HepG2 (cell line): Measurements from ENCODE around the gene ADAMTS13. TPM values are rescaled to one million over a fixed set of nuclear protein-coding genes. Genes with fewer than 3 reads are reported as not detected.

ENCODE experiments used
- CC2D1A ChIP-seq: sonication (generic); formaldehyde crosslinking; IDR thresholded peaks from 2 replicates; pipeline ENCODE4 v1.8.1; 2023; ENCODE audit warnings: mild to moderate bottlenecking, missing genetic modification reagents
- DNMT3B ChIP-seq: conservative IDR thresholded peaks from 2 replicates; pipeline ENCODE4 v1.6.1; 2016; ENCODE audit warnings: missing biosample characterization, control low read depth
- KDM1A ChIP-seq: IDR thresholded peaks from 2 replicates; pipeline ENCODE4 v1.6.1; 2016; ENCODE audit warnings: missing compliant biosample characterization
- MYC ChIP-seq: sonication (generic); formaldehyde crosslinking; IDR thresholded peaks from 2 replicates; pipeline ENCODE4 v1.9.0; 2021; ENCODE audit warnings: missing genetic modification reagents, borderline replicate concordance
- MZF1 ChIP-seq: sonication (generic); formaldehyde crosslinking; IDR thresholded peaks from 2 replicates; pipeline ENCODE4 v1.8.1; 2023; ENCODE audit warnings: mild to moderate bottlenecking, missing genetic modification reagents, borderline replicate concordance
- STAT5B ChIP-seq: sonication (generic); formaldehyde crosslinking; IDR thresholded peaks from 2 replicates; pipeline ENCODE4 v1.4.0; 2020; ENCODE audit warnings: missing genetic modification reagents
- ZNF883 ChIP-seq: sonication (generic); formaldehyde crosslinking; IDR thresholded peaks from 2 replicates; pipeline ENCODE4 v1.5.1; 2020; ENCODE audit warnings: mild to moderate bottlenecking, missing genetic modification reagents; ENCODE audit errors: not compliant biosample characterization
- polyA plus RNA-seq, 8 experiments: library from polyadenylated mRNA; depleted of rRNA in 3 of 8; stranded (reverse) in 7 of 8; unstranded in 1 of 8; fragments of >200 nt; fragmentation: Illumina TruSeq in 4 of 8; extraction: Trizol in 4 of 8; gene quantifications; 2 replicates each; pipeline versions ENCODE4 v1.2.1 to v1.2.3, GENCODE V29; 2011 to 2016; ENCODE audit warnings: low read depth in 4 of 8, missing spikeins in 1 of 8, mixed read lengths in 1 of 8; ENCODE audit not compliant: insufficient read depth in 1 of 8
- total RNA-seq, 5 experiments: library from RNA; depleted of rRNA; stranded (reverse); fragments of >200 nt; fragmentation: Illumina TruSeq; extraction: Trizol; gene quantifications; 2 replicates each; pipeline ENCODE4 v1.2.3, GENCODE V29; 2016; ENCODE audit warnings: low read depth in 1 of 5
- TF ChIP-seq, protein P1 (sequence below): sonication (generic); formaldehyde crosslinking; IDR thresholded peaks from 2 replicates; pipeline ENCODE4 v1.5.1; 2020; ENCODE audit warnings: mild to moderate bottlenecking, missing genetic modification reagents
- TF ChIP-seq, protein P2 (sequence below): sonication (generic); formaldehyde crosslinking; IDR thresholded peaks from 2 replicates; pipeline ENCODE4 v1.8.0; 2022; ENCODE audit warnings: mild to moderate bottlenecking, missing genetic modification reagents; ENCODE audit not compliant: insufficient replicate concordance
- TF ChIP-seq, protein P3 (sequence below): sonication (generic); formaldehyde crosslinking; IDR thresholded peaks from 2 replicates; pipeline ENCODE4 v1.4.0; 2020; ENCODE audit warnings: missing genetic modification reagents
- TF ChIP-seq, protein P4 (sequence below): sonication (generic); formaldehyde crosslinking; IDR thresholded peaks from 2 replicates; pipeline ENCODE4 v1.4.0; 2020; ENCODE audit warnings: missing genetic modification reagents
- TF ChIP-seq, protein P5 (sequence below): sonication (generic); formaldehyde crosslinking; IDR thresholded peaks from 2 replicates; pipeline ENCODE4 v1.4.0; 2020; ENCODE audit warnings: mild to moderate bottlenecking, missing genetic modification reagents
- TF ChIP-seq, protein P6 (sequence below): sonication (generic); formaldehyde crosslinking; IDR thresholded peaks from 2 replicates; pipeline ENCODE4 v1.5.0; 2020; ENCODE audit warnings: mild to moderate bottlenecking, missing genetic modification reagents, borderline replicate concordance

Gene ADAMTS13
- total and polyA plus RNA-seq, 2 of the 13 experiments (the other 11 are each of a cell fraction or from before 2014, with no cell fraction given) = 0.91 to 4.5 TPM

- TF ChIP-seq, protein P1, sequence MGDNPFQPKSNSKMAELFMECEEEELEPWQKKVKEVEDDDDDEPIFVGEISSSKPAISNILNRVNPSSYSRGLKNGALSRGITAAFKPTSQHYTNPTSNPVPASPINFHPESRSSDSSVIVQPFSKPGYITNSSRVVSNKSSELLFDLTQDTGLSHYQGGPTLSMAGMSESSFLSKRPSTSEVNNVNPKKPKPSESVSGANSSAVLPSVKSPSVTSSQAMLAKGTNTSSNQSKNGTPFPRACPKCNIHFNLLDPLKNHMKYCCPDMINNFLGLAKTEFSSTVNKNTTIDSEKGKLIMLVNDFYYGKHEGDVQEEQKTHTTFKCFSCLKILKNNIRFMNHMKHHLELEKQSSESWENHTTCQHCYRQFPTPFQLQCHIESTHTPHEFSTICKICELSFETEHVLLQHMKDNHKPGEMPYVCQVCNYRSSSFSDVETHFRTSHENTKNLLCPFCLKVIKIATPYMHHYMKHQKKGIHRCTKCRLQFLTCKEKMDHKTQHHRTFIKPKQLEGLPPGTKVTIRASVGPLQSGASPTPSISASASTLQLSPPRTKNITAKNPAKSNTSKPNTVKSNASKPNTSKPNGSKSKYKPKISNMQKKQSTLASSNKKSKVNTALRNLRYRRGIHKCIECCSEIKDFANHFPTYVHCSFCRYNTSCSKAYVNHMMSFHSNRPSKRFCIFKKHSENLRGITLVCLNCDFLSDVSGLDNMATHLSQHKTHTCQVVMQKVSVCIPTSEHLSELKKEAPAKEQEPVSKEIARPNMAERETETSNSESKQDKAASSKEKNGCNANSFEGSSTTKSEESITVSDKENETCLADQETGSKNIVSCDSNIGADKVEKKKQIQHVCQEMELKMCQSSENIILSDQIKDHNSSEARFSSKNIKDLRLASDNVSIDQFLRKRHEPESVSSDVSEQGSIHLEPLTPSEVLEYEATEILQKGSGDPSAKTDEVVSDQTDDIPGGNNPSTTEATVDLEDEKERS (CRISPR knock-in tag) = no peak
- TF ChIP-seq CC2D1A (CRISPR knock-in tag) = no peak
- TF ChIP-seq MZF1 (CRISPR knock-in tag) = no peak
- TF ChIP-seq, protein P2, sequence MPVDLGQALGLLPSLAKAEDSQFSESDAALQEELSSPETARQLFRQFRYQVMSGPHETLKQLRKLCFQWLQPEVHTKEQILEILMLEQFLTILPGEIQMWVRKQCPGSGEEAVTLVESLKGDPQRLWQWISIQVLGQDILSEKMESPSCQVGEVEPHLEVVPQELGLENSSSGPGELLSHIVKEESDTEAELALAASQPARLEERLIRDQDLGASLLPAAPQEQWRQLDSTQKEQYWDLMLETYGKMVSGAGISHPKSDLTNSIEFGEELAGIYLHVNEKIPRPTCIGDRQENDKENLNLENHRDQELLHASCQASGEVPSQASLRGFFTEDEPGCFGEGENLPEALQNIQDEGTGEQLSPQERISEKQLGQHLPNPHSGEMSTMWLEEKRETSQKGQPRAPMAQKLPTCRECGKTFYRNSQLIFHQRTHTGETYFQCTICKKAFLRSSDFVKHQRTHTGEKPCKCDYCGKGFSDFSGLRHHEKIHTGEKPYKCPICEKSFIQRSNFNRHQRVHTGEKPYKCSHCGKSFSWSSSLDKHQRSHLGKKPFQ (CRISPR knock-in tag) = no peak
- TF ChIP-seq MYC (CRISPR knock-in tag) = 0 out of 2 replicates have a peak, but pooled peaks have one; percentile 47
- TF ChIP-seq KDM1A = no peak
- TF ChIP-seq, protein P3, sequence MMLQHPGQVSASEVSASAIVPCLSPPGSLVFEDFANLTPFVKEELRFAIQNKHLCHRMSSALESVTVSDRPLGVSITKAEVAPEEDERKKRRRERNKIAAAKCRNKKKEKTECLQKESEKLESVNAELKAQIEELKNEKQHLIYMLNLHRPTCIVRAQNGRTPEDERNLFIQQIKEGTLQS (CRISPR knock-in tag) = no peak
- TF ChIP-seq DNMT3B (CRISPR knock-in tag) = no peak
- TF ChIP-seq, protein P4, sequence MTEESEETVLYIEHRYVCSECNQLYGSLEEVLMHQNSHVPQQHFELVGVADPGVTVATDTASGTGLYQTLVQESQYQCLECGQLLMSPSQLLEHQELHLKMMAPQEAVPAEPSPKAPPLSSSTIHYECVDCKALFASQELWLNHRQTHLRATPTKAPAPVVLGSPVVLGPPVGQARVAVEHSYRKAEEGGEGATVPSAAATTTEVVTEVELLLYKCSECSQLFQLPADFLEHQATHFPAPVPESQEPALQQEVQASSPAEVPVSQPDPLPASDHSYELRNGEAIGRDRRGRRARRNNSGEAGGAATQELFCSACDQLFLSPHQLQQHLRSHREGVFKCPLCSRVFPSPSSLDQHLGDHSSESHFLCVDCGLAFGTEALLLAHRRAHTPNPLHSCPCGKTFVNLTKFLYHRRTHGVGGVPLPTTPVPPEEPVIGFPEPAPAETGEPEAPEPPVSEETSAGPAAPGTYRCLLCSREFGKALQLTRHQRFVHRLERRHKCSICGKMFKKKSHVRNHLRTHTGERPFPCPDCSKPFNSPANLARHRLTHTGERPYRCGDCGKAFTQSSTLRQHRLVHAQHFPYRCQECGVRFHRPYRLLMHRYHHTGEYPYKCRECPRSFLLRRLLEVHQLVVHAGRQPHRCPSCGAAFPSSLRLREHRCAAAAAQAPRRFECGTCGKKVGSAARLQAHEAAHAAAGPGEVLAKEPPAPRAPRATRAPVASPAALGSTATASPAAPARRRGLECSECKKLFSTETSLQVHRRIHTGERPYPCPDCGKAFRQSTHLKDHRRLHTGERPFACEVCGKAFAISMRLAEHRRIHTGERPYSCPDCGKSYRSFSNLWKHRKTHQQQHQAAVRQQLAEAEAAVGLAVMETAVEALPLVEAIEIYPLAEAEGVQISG (CRISPR knock-in tag) = peak; percentile 41; the same call in 1 of the 2 replicates
- TF ChIP-seq, protein P5, sequence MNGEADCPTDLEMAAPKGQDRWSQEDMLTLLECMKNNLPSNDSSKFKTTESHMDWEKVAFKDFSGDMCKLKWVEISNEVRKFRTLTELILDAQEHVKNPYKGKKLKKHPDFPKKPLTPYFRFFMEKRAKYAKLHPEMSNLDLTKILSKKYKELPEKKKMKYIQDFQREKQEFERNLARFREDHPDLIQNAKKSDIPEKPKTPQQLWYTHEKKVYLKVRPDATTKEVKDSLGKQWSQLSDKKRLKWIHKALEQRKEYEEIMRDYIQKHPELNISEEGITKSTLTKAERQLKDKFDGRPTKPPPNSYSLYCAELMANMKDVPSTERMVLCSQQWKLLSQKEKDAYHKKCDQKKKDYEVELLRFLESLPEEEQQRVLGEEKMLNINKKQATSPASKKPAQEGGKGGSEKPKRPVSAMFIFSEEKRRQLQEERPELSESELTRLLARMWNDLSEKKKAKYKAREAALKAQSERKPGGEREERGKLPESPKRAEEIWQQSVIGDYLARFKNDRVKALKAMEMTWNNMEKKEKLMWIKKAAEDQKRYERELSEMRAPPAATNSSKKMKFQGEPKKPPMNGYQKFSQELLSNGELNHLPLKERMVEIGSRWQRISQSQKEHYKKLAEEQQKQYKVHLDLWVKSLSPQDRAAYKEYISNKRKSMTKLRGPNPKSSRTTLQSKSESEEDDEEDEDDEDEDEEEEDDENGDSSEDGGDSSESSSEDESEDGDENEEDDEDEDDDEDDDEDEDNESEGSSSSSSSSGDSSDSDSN (CRISPR knock-in tag) = peak; percentile 59
- TF ChIP-seq STAT5B (CRISPR knock-in tag) = no peak
- TF ChIP-seq, protein P6, sequence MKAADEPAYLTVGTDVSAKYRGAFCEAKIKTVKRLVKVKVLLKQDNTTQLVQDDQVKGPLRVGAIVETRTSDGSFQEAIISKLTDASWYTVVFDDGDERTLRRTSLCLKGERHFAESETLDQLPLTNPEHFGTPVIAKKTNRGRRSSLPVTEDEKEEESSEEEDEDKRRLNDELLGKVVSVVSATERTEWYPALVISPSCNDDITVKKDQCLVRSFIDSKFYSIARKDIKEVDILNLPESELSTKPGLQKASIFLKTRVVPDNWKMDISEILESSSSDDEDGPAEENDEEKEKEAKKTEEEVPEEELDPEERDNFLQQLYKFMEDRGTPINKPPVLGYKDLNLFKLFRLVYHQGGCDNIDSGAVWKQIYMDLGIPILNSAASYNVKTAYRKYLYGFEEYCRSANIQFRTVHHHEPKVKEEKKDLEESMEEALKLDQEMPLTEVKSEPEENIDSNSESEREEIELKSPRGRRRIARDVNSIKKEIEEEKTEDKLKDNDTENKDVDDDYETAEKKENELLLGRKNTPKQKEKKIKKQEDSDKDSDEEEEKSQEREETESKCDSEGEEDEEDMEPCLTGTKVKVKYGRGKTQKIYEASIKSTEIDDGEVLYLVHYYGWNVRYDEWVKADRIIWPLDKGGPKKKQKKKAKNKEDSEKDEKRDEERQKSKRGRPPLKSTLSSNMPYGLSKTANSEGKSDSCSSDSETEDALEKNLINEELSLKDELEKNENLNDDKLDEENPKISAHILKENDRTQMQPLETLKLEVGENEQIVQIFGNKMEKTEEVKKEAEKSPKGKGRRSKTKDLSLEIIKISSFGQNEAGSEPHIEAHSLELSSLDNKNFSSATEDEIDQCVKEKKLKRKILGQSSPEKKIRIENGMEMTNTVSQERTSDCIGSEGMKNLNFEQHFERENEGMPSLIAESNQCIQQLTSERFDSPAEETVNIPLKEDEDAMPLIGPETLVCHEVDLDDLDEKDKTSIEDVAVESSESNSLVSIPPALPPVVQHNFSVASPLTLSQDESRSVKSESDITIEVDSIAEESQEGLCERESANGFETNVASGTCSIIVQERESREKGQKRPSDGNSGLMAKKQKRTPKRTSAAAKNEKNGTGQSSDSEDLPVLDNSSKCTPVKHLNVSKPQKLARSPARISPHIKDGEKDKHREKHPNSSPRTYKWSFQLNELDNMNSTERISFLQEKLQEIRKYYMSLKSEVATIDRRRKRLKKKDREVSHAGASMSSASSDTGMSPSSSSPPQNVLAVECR = peak; percentile 46; the same call in 1 of the 2 replicates
- TF ChIP-seq ZNF883 (CRISPR knock-in tag) = no peak
Observed at GRCh38 chr9:133394687-133395271, 27.4 kb upstream of the ADAMTS13 start (continued).
